ENCODE measurements around the gene MAN2B1. TPM values are rescaled to one million over a fixed set of nuclear protein-coding genes. Genes with fewer than 3 reads are reported as not detected.

Gene MAN2B1
- total RNA-seq, 3 donors from 2014 or later, result 92.7 to 104 (median 96.6) TPM

GRCh38 chr19:12656899-12657571 lies 9.5 kb downstream of the MAN2B1 start:
- Histone ChIP-seq H3K9me3 (no peaks in the 10 kb centered on the region), H3K36me3 (ENCODE audit: low read depth) (no peaks in the 10 kb centered on the region), H3K4me1 (ENCODE audit: low read depth) (no peaks in the 10 kb centered on the region), H3K4me3 (no peak overlapping the region)
- DNase-seq (no peak), ATAC-seq (no peak)
- TF ChIP-seq CTCF (IDR thresholded peaks at IDR 0.05), result no peak
- intact Hi-C loops (cut with DNase I, micrococcal nuclease), result no loop called here

GRCh38 chr19:12655546-12655945 lies 11.0 kb downstream of the MAN2B1 start:
- ATAC-seq (no peak), DNase-seq (no peak)
- no peak overlapping the region for H3K4me3 ChIP-seq
- no peaks in the 10 kb centered on the region for H3K4me1 ChIP-seq (ENCODE audit: low read depth)
- no peaks in the 10 kb centered on the region for H3K9me3 ChIP-seq
- TF ChIP-seq CTCF (IDR thresholded peaks at IDR 0.05), result no peak
- intact Hi-C loops (cut with DNase I, micrococcal nuclease), result no loop called here
- no peaks in the 10 kb centered on the region for H3K36me3 ChIP-seq (ENCODE audit: low read depth)

- ATAC-seq, result no peak
- no peaks in the 10 kb centered on the region for H3K9me3 ChIP-seq
- no peaks in the 10 kb centered on the region for H3K36me3 ChIP-seq (ENCODE audit: low read depth)
- H3K4me1 ChIP-seq (ENCODE audit: low read depth), result peaks cover 5% of the 10 kb centered on the region
- H3K4me3 ChIP-seq, result no peak overlapping the region
- TF ChIP-seq CTCF (IDR thresholded peaks at IDR 0.05), result no peak
- DNase-seq, result no peak
- intact Hi-C loops (cut with DNase I, micrococcal nuclease), result no loop called here
These were observed 14.3 kb downstream of the MAN2B1 start for GRCh38 chr19:12652219-12652618.

GRCh38 chr19:12649941-12650340 lies 16.6 kb downstream of the MAN2B1 start:
- ATAC-seq (no peak), DNase-seq (no peak)
- no peak for TF ChIP-seq CTCF (IDR thresholded peaks at IDR 0.05)
- Histone ChIP-seq H3K4me1 (ENCODE audit: low read depth) (peaks cover 5% of the 10 kb centered on the region), H3K4me3 (no peak overlapping the region), H3K36me3 (ENCODE audit: low read depth) (no peaks in the 10 kb centered on the region), H3K9me3 (no peaks in the 10 kb centered on the region)
- intact Hi-C loops (cut with DNase I, micrococcal nuclease), result no loop called here

GRCh38 chr19:12648088-12648487 lies 18.5 kb downstream of the MAN2B1 start:
- Histone ChIP-seq H3K4me1 (ENCODE audit: low read depth) (peaks cover 5% of the 10 kb centered on the region), H3K9me3 (no peaks in the 10 kb centered on the region), H3K4me3 (no peak overlapping the region), H3K36me3 (ENCODE audit: low read depth) (no peaks in the 10 kb centered on the region)
- ATAC-seq, result peak; percentile 42
- TF ChIP-seq CTCF (IDR thresholded peaks at IDR 0.05), result no peak
- DNase-seq, result no peak
- intact Hi-C loops (cut with DNase I, micrococcal nuclease), result no loop called here

Data from mucosa of descending colon (tissue), 3 donors.